GM21447 (cell line): ENCODE results near the gene GAD2.
A peak's percentile ranks its signal among the peaks of the same experiment; 100 is the strongest.
"Not testable (repeated sequence)": the region's sequence is repeated elsewhere in the genome, so short reads cannot be mapped to it uniquely, and the experiment has no call there.

Source experiments
- ATAC-seq: cut with Tn5 transposase; IDR thresholded peaks from one replicate; pipeline ENCODE4 v1.9.1; 2021; ENCODE audit not compliant: unreplicated experiment

Gene GAD2

GRCh38 chr10:26314265-26315013 lies 97.9 kb downstream of the GAD2 start:
- no peak for ATAC-seq

- no peak for ATAC-seq
These were observed 102.1 kb downstream of the GAD2 start for GRCh38 chr10:26318672-26319071.

GRCh38 chr10:26323219-26323618 lies 106.6 kb downstream of the GAD2 start:
- no peak for ATAC-seq

- no peak for ATAC-seq
These were observed 110.3 kb downstream of the GAD2 start for GRCh38 chr10:26326851-26327250.

- ATAC-seq = no peak
These were observed 111.2 kb downstream of the GAD2 start for GRCh38 chr10:26327811-26328210.

- no peak for ATAC-seq
These were observed 114.8 kb downstream of the GAD2 start for GRCh38 chr10:26331371-26331770.

- no peak for ATAC-seq
These were observed 117.8 kb downstream of the GAD2 start for GRCh38 chr10:26334232-26334931.

GRCh38 chr10:26334932-26335573 lies 118.5 kb downstream of the GAD2 start:
- peak; percentile 87 for ATAC-seq

- peak; percentile 37 for ATAC-seq
These were observed 119.1 kb downstream of the GAD2 start for GRCh38 chr10:26335574-26336093.

GRCh38 chr10:26336979-26337378 lies 120.4 kb downstream of the GAD2 start:
- ATAC-seq = no peak

GRCh38 chr10:26341701-26342100 lies 125.1 kb downstream of the GAD2 start:
- no peak for ATAC-seq

- not testable (repeated sequence) for ATAC-seq
These were observed 132.3 kb downstream of the GAD2 start for GRCh38 chr10:26348821-26349417.
